GM12878 (cell line): ENCODE results near the gene MAPKAPK2. TPM values are rescaled to one million over a fixed set of nuclear protein-coding genes. Genes with fewer than 3 reads are reported as not detected.

Source experiments
- ATAC-seq: fragments of 200-7000 bp; cut with Tn5 transposase; 3 replicates; pipeline ENCODE4 v1.9.1; 2020; ENCODE audit warnings: mild to moderate bottlenecking, moderate library complexity
- BruUV-seq: library from RNA; stranded (reverse); fragments of 400-500 nt; replicated peaks from 2 replicates; lab custom pipeline; 2021; lab: Mats Ljungman, UMichigan
- CTCF ChIA-PET: fragments of 300-600 bp; sonication (Branson Sonifier 250); formaldehyde crosslinking; extraction: SDS; loops from one replicate; lab custom pipeline; 2021; ENCODE audit warnings: inconsistent platforms; lab: Yijun Ruan, JAX
- POLR2A ChIA-PET: fragments of 350-600 bp; formaldehyde crosslinking; extraction: SDS; loops from one replicate; lab custom pipeline; 2021; ENCODE audit warnings: inconsistent platforms; lab: Charles Lee
- RAD21 ChIA-PET: fragments of 300-600 bp; sonication (Branson Sonifier 250); formaldehyde crosslinking; loops from one replicate; lab custom pipeline; 2023; ENCODE audit warnings: antibody characterized with exemption; ENCODE audit not compliant: unreplicated experiment; lab: Charles Lee
- SMC1A ChIA-PET: fragments of 300-600 bp; sonication (Branson Sonifier 250); formaldehyde crosslinking; loops from one replicate; lab custom pipeline; 2023; ENCODE audit not compliant: unreplicated experiment, uncharacterized antibody; lab: Charles Lee
- DNase-seq: peaks from one replicate; pipeline ENCODE4 v3.0.0-alpha.2; 2011; ENCODE audit warnings: low read depth, low spot score
- FAIRE-seq: peaks from 3 replicates; lab custom pipeline; 2011; peaks lifted over from hg19 to GRCh38; lab: Jason Lieb, UNC
- H2AFZ ChIP-seq: 2 replicates; pipeline ENCODE4 v1.6.0; 2011; ENCODE audit warnings: low read depth, low read length, control low read depth; ENCODE audit not compliant: control insufficient read depth
- H3K27ac ChIP-seq: 2 replicates; pipeline ENCODE4 v1.5.1; 2011; ENCODE audit warnings: control low read depth; ENCODE audit not compliant: control insufficient read depth, insufficient read depth
- H3K27me3 ChIP-seq, 2 experiments: replicated peaks in 1 of 2; 2 replicates each; pipeline versions ENCODE4 v1.6.0 to v1.6.1; 2011; ENCODE audit warnings: low read length in 1 of 2; ENCODE audit not compliant: control insufficient read depth in 2 of 2, insufficient read depth in 2 of 2
- H3K36me3 ChIP-seq, 2 experiments: 2 replicates each; pipeline ENCODE4 v1.5.1; 2011; ENCODE audit warnings: low read length in 1 of 2; ENCODE audit not compliant: control insufficient read depth in 2 of 2, insufficient read depth in 2 of 2
- H3K4me1 ChIP-seq: 2 replicates; pipeline ENCODE4 v1.6.1; 2011; ENCODE audit warnings: mild to moderate bottlenecking, low read length, moderate library complexity, mixed read lengths; ENCODE audit not compliant: control insufficient read depth, insufficient read depth
- H3K4me2 ChIP-seq: 2 replicates; pipeline ENCODE4 v1.6.0; 2011; ENCODE audit warnings: control low read depth; ENCODE audit not compliant: control insufficient read depth, insufficient read depth
- H3K4me3 ChIP-seq: fragments of 200-600 bp; sonication (generic); 2 replicates; pipeline ENCODE4 v1.5.1; 2016
- H3K79me2 ChIP-seq: 2 replicates; pipeline ENCODE4 v1.6.0; 2011; ENCODE audit warnings: low read length; ENCODE audit not compliant: control insufficient read depth, insufficient read depth
- H3K9ac ChIP-seq: 2 replicates; pipeline ENCODE4 v1.8.0; 2011; ENCODE audit warnings: low read length, control low read depth, mixed read lengths; ENCODE audit not compliant: control insufficient read depth, insufficient read depth
- H3K9me3 ChIP-seq: replicated peaks from 3 replicates; pipeline ENCODE4 v1.5.1; 2011; ENCODE audit warnings: mild to moderate bottlenecking, low read length; ENCODE audit not compliant: control insufficient read depth, insufficient read depth
- H4K20me1 ChIP-seq: 2 replicates; pipeline ENCODE4 v1.6.0; 2011; ENCODE audit not compliant: control insufficient read depth, insufficient read depth
- CBX3 ChIP-seq: fragments of 200-600 bp; sonication (generic); IDR thresholded peaks from 2 replicates; pipeline ENCODE4 v1.6.1; 2016; ENCODE audit warnings: low read depth, borderline replicate concordance
- CBX5 ChIP-seq: sonication (generic); IDR thresholded peaks from 2 replicates; pipeline ENCODE4 v1.6.1; 2016; ENCODE audit warnings: low read depth, moderate library complexity, mild to moderate bottlenecking, inconsistent platforms
- EP300 ChIP-seq, 2 experiments: fragments of 150-350 bp in 1 of 2; IDR thresholded peaks; 2 replicates each; pipeline ENCODE4 v1.6.1; 2011 to 2012; ENCODE audit warnings: low read depth in 2 of 2, low read length in 2 of 2, borderline replicate concordance in 1 of 2, improper control_type of control experiment in 1 of 2, inconsistent platforms in 1 of 2; ENCODE audit not compliant: control insufficient read depth in 1 of 2
- MYB ChIP-seq: fragments of 150-350 bp; IDR thresholded peaks from 2 replicates; pipeline ENCODE4 v1.6.1; 2014; ENCODE audit warnings: mild to moderate bottlenecking, low read depth, low read length, borderline replicate concordance
- SKIL ChIP-seq: fragments of 450-650 bp; IDR thresholded peaks from 2 replicates; pipeline ENCODE4 v1.6.1; 2017; ENCODE audit warnings: mild to moderate bottlenecking, low read depth, inconsistent platforms; ENCODE audit not compliant: poor library complexity, severe bottlenecking
- USF1 ChIP-seq: IDR thresholded peaks from 2 replicates; pipeline ENCODE4 v1.6.1; 2011; ENCODE audit warnings: borderline replicate concordance, low read depth, mild to moderate bottlenecking, moderate library complexity, mixed read lengths, low read length; ENCODE audit not compliant: insufficient read depth; ENCODE audit errors: extremely low read length
- YY1 ChIP-seq: IDR thresholded peaks from 2 replicates; pipeline ENCODE4 v1.6.1; 2011; ENCODE audit warnings: low read depth, mild to moderate bottlenecking, low read length
- ZNF24 ChIP-seq: fragments of 450-650 bp; IDR thresholded peaks from 2 replicates; pipeline ENCODE4 v1.6.1; 2017; ENCODE audit warnings: antibody characterized with exemption, mild to moderate bottlenecking
- ZSCAN29 ChIP-seq: fragments of 450-650 bp; IDR thresholded peaks from 2 replicates; pipeline ENCODE4 v1.6.1; 2017; ENCODE audit warnings: mild to moderate bottlenecking, moderate library complexity
- WGBS: methylation state at CpG from one replicate; pipeline ENCODE4 v1.1.6; 2016; ENCODE audit warnings: low lambda C conversion rate; ENCODE audit not compliant: insufficient replicate concordance, insufficient coverage; ENCODE audit errors: missing lambda C conversion rate; 5-methylcytosine and 5-hydroxymethylcytosine counted together
- in situ Hi-C: fragments of 300-500 bp; cut with MboI; formaldehyde crosslinking; loops from 9 replicates; pipeline ENCODE4 v1.14.3; 2018; ENCODE audit warnings: mixed read lengths
- intact Hi-C: fragments of 100-400 bp; cut with micrococcal nuclease; formaldehyde crosslinking; loops from one replicate; pipeline ENCODE4 v1.14.2; 2022; ENCODE audit not compliant: unreplicated experiment
- polyA plus RNA-seq, 11 experiments: library from polyadenylated mRNA; depleted of rRNA in 4 of 11; unstranded in 6 of 11; stranded (reverse) in 5 of 11; fragments of >200 nt; fragmentation: Nextera tagmentation in 4 of 11; fragmentation: Illumina TruSeq in 1 of 11; extraction: Ambion mirVana in 4 of 11; extraction: Trizol in 1 of 11; gene quantifications; 1 replicate in 1 of 11; 2 replicates in 10 of 11; pipeline versions ENCODE4 v1.2.1 to v1.2.3, GENCODE V29; 2011 to 2016; ENCODE audit warnings: inconsistent platforms in 2 of 11, missing spikeins in 2 of 11, low read depth in 1 of 11
- total RNA-seq, 4 experiments: library from RNA; depleted of rRNA in 3 of 4; stranded (reverse); fragments of >200 nt in 3 of 4; fragmentation: Illumina TruSeq in 1 of 4; extraction: Trizol in 1 of 4; gene quantifications; 2 replicates each; pipeline versions ENCODE4 v1.2.1 to v1.2.3, GENCODE V29; 2013 to 2021

Gene MAPKAPK2
- total and polyA plus RNA-seq, 10 of the 15 experiments (the other 5 are each of a cell fraction or from before 2014, with no cell fraction given) = 0.72 to 92.2 (median 49.3) TPM

- no peaks in the 10 kb centered on the region for H4K20me1 ChIP-seq
- no peak for DNase-seq
- ATAC-seq = no peak
- FAIRE-seq = no peak
- H3K9me3 ChIP-seq = no peaks in the 10 kb centered on the region
- no peak overlapping the region for H3K27ac ChIP-seq
- no peak overlapping the region for H3K4me3 ChIP-seq
- intact Hi-C loops (no loop called here), in situ Hi-C loops (no loop called here)
- no peak overlapping the region for H2AFZ ChIP-seq
- H3K9ac ChIP-seq = no peak overlapping the region
- no peak for TF ChIP-seq ZNF24
- no peak for TF ChIP-seq CBX5
- peaks cover 6% of the 10 kb centered on the region for H3K4me1 ChIP-seq
- no peaks in the 10 kb centered on the region for H3K27me3 ChIP-seq
- ChIA-PET SMC1A (interaction anchor here (1.1 to 4.7 kb wide), 4 partner anchors 9 to 44 kb away, joined by 3 to 35 read pairs (median 4); no protein-coding TSS in a partner anchor), CTCF (interaction anchor here (1.2 to 28.3 kb wide), 8 partner anchors 9 to 154 kb away, joined by 3 to 1150 read pairs (median 12); partner anchors contain the start of genes DYRK3 and EIF2D), POLR2A (no interaction called here), RAD21 (interaction anchor here (0.9 to 1.3 kb wide), 3 partner anchors 9 to 22 kb away, joined by 3 to 5 read pairs (median 4); partner anchors contain the start of gene DYRK3)
- peaks cover 0 to 13% of the 10 kb centered on the region in 2 experiments; a peak in 2 of 4 replicates for H3K36me3 ChIP-seq
- H3K4me2 ChIP-seq = no peak overlapping the region
- BruUV-seq = no TSS peak
- WGBS = 96% methylated on average over 2 of the region's 2 CpGs
- no peaks in the 10 kb centered on the region for H3K79me2 ChIP-seq
Measured at GRCh38 chr1:206654828-206655227, 29.9 kb upstream of the MAPKAPK2 start.

GRCh38 chr1:206655471-206655882 is 29.2 kb upstream of the MAPKAPK2 start:
- no peak for TF ChIP-seq YY1
- TF ChIP-seq MYB = no peak
- no peak for TF ChIP-seq EP300 (IDR thresholded peaks at IDR 0.05; ENCODE audit: borderline replicate concordance in 1 of 2, control insufficient read depth in 1 of 2, low read depth in 2 of 2, low read length in 2 of 2)
- TF ChIP-seq USF1 = no peak
- no peak for TF ChIP-seq CBX3
- no peak for TF ChIP-seq ZSCAN29
- no peak for TF ChIP-seq SKIL
- TF ChIP-seq, all 136 proteins: peak for 0
- FAIRE-seq (no peak), DNase-seq (no peak), ATAC-seq (no peak)
- Histone ChIP-seq H3K9me3 (no peaks in the 10 kb centered on the region), H4K20me1 (no peaks in the 10 kb centered on the region), H3K27ac (no peak overlapping the region), H3K4me2 (no peak overlapping the region), H3K79me2 (no peaks in the 10 kb centered on the region), H3K4me3 (no peak overlapping the region), H2AFZ (no peak overlapping the region), H3K36me3 (peaks cover 0 to 9% of the 10 kb centered on the region in 2 experiments; a peak in 2 of 4 replicates), H3K4me1 (peaks cover 6% of the 10 kb centered on the region), H3K27me3 (no peaks in the 10 kb centered on the region), H3K9ac (no peak overlapping the region)
- intact Hi-C loops = no loop called here
- ChIA-PET POLR2A (interaction anchor here (0.7 kb wide), 1 partner anchor 44 kb away, joined by 3 read pairs; no protein-coding TSS in a partner anchor), SMC1A (interaction anchor here (0.5 to 14.7 kb wide), 8 partner anchors 8 to 156 kb away, joined by 3 to 301 read pairs (median 4); partner anchors contain the start of gene DYRK3), RAD21 (interaction anchor here (0.9 to 1.3 kb wide), 4 partner anchors 8 to 57 kb away, joined by 3 to 5 read pairs (median 4); partner anchors contain the start of gene DYRK3), CTCF (interaction anchor here (0.6 to 28.3 kb wide), 9 partner anchors 8 to 166 kb away, joined by 3 to 1150 read pairs (median 7); partner anchors contain the start of genes DYRK3 and EIF2D)
- BruUV-seq = no TSS peak
- in situ Hi-C loops = no loop called here
- WGBS = 74% methylated on average over 4 of the region's 4 CpGs
